IMR-90 (cell line): Measurements from ENCODE around the gene OR6T1. TPM values are rescaled to one million over a fixed set of nuclear protein-coding genes. Genes with fewer than 3 reads are reported as not detected.

Experiments
- ATAC-seq: fragments of 200-7000 bp; cut with Tn5 transposase; 2 replicates; pipeline ENCODE4 v1.9.1; 2020; ENCODE audit warnings: low read depth, mild to moderate bottlenecking, moderate library complexity
- BruUV-seq: library from RNA; stranded (reverse); fragments of 400-500 nt; replicated peaks from 2 replicates; lab custom pipeline; 2021; lab: Mats Ljungman, UMichigan
- CTCF ChIA-PET: fragments of 300-600 bp; formaldehyde crosslinking; extraction: SDS; loops from one replicate; lab custom pipeline; 2021; ENCODE audit warnings: antibody characterized with exemption; lab: Yijun Ruan, JAX
- POLR2A ChIA-PET: fragments of 300-600 bp; sonication (Branson Sonifier 250); formaldehyde crosslinking; loops from one replicate; lab custom pipeline; 2022; ENCODE audit warnings: antibody characterized with exemption; ENCODE audit not compliant: unreplicated experiment; lab: Charles Lee
- DNase-seq: peaks from one replicate; pipeline ENCODE4 v3.0.0; 2013
- H2AFZ ChIP-seq: replicated peaks from 2 replicates; pipeline ENCODE3; 2013; ENCODE audit warnings: low read length, mild to moderate bottlenecking; ENCODE audit not compliant: poor library complexity
- H2AK5ac ChIP-seq: 2 replicates; pipeline ENCODE4 v1.6.1; 2013; ENCODE audit warnings: low read depth, low read length, inconsistent platforms
- H2AK9ac ChIP-seq: replicated peaks from 2 replicates; pipeline ENCODE3; 2013; ENCODE audit warnings: mild to moderate bottlenecking, low read depth, low read length, moderate library complexity; ENCODE audit not compliant: poor library complexity
- H2BK120ac ChIP-seq: 2 replicates; pipeline ENCODE4 v1.6.1; 2013; ENCODE audit warnings: low read depth, low read length, inconsistent platforms
- H2BK15ac ChIP-seq: 3 replicates; pipeline ENCODE4 v1.6.1; 2013; ENCODE audit warnings: low read depth, low read length, inconsistent platforms
- H2BK20ac ChIP-seq: 2 replicates; pipeline ENCODE4 v1.6.1; 2013; ENCODE audit warnings: low read depth, mild to moderate bottlenecking, inconsistent platforms, low read length, moderate library complexity
- H2BK5ac ChIP-seq: 2 replicates; pipeline ENCODE4 v1.6.1; 2013; ENCODE audit warnings: mild to moderate bottlenecking, low read depth, low read length, inconsistent platforms; ENCODE audit not compliant: poor library complexity, severe bottlenecking
- H3K14ac ChIP-seq: replicated peaks from 2 replicates; pipeline ENCODE4 v1.6.1; 2013; ENCODE audit warnings: low read depth, low read length, inconsistent platforms
- H3K18ac ChIP-seq: 2 replicates; pipeline ENCODE4 v1.6.1; 2013; ENCODE audit warnings: low read depth, low read length, control low read depth
- H3K23ac ChIP-seq: 2 replicates; pipeline ENCODE4 v1.6.1; 2013; ENCODE audit warnings: low read depth, low read length, inconsistent platforms
- H3K27ac ChIP-seq: 2 replicates; pipeline ENCODE4 v1.5.1; 2013; ENCODE audit warnings: mild to moderate bottlenecking, control low read depth, low read length; ENCODE audit not compliant: insufficient read depth
- H3K27me3 ChIP-seq: 2 replicates; pipeline ENCODE4 v1.6.1; 2013; ENCODE audit warnings: low read length; ENCODE audit not compliant: control insufficient read depth, insufficient read depth
- H3K36me3 ChIP-seq: 2 replicates; pipeline ENCODE4 v1.6.1; 2013; ENCODE audit warnings: low read length, mixed read lengths; ENCODE audit not compliant: control insufficient read depth, insufficient read depth
- H3K4ac ChIP-seq: 2 replicates; pipeline ENCODE4 v1.6.1; 2013; ENCODE audit warnings: low read depth, low read length, inconsistent platforms
- H3K4me1 ChIP-seq: 2 replicates; pipeline ENCODE4 v1.6.1; 2013; ENCODE audit warnings: low read length, mixed read lengths; ENCODE audit not compliant: control insufficient read depth, insufficient read depth
- H3K4me2 ChIP-seq: 2 replicates; pipeline ENCODE4 v1.6.1; 2013; ENCODE audit warnings: low read depth, mild to moderate bottlenecking, control low read depth, low read length, moderate library complexity
- H3K4me3 ChIP-seq: 2 replicates; pipeline ENCODE4 v1.5.1; 2013; ENCODE audit warnings: low read depth, mild to moderate bottlenecking, control low read depth, low read length, moderate library complexity; ENCODE audit not compliant: insufficient read depth
- H3K56ac ChIP-seq: 2 replicates; pipeline ENCODE4 v1.6.1; 2013; ENCODE audit warnings: low read length, inconsistent platforms; ENCODE audit not compliant: insufficient read depth; ENCODE audit errors: extremely low read depth
- H3K79me1 ChIP-seq, 2 experiments: 2 replicates each; pipeline ENCODE4 v1.6.1; 2013; ENCODE audit warnings: low read length in 2 of 2, inconsistent platforms in 1 of 2, low read depth in 1 of 2
- H3K9ac ChIP-seq: 2 replicates; pipeline ENCODE4 v1.6.1; 2013; ENCODE audit warnings: low read depth, low read length, control low read depth
- H3K9me1 ChIP-seq: 2 replicates; pipeline ENCODE4 v1.6.1; 2013; ENCODE audit warnings: low read length, inconsistent platforms; ENCODE audit not compliant: insufficient read depth
- H3K9me3 ChIP-seq: 2 replicates; pipeline ENCODE4 v1.6.1; 2013; ENCODE audit warnings: low read length; ENCODE audit not compliant: control insufficient read depth, insufficient read depth
- H4K20me1 ChIP-seq: 2 replicates; pipeline ENCODE4 v1.6.1; 2013; ENCODE audit warnings: low read length, inconsistent platforms; ENCODE audit not compliant: insufficient read depth
- H4K5ac ChIP-seq: 2 replicates; pipeline ENCODE4 v1.6.1; 2013; ENCODE audit warnings: mild to moderate bottlenecking, low read depth, low read length, control low read depth
- H4K8ac ChIP-seq, 2 experiments: 2 replicates each; pipeline ENCODE4 v1.6.1; 2013; ENCODE audit warnings: low read depth in 2 of 2, low read length in 2 of 2, control low read depth in 1 of 2, inconsistent platforms in 1 of 2
- H4K91ac ChIP-seq: 2 replicates; pipeline ENCODE4 v1.6.1; 2013; ENCODE audit warnings: low read depth, low read length, inconsistent platforms; ENCODE audit not compliant: insufficient read depth
- BHLHE40 ChIP-seq: fragments of 150-350 bp; IDR thresholded peaks from 2 replicates; pipeline ENCODE4 v1.6.1; 2016; ENCODE audit warnings: mild to moderate bottlenecking, low read depth, low read length
- CEBPB ChIP-seq: IDR thresholded peaks from 2 replicates; pipeline ENCODE4 v1.6.1; 2012; ENCODE audit warnings: low read depth, low read length, improper control_type of control experiment
- CHD1 ChIP-seq: IDR thresholded peaks from 2 replicates; pipeline ENCODE4 v1.6.1; 2012; ENCODE audit warnings: low read depth, low read length, improper control_type of control experiment
- ELK1 ChIP-seq: fragments of 150-350 bp; IDR thresholded peaks from 2 replicates; pipeline ENCODE4 v1.6.1; 2016; ENCODE audit warnings: low read depth, mild to moderate bottlenecking, low read length, moderate library complexity, borderline replicate concordance
- FOS ChIP-seq: fragments of 150-350 bp; IDR thresholded peaks from 2 replicates; pipeline ENCODE4 v1.6.1; 2016; ENCODE audit warnings: low read depth, low read length
- MAZ ChIP-seq: IDR thresholded peaks from 2 replicates; pipeline ENCODE4 v1.6.1; 2012; ENCODE audit warnings: low read depth, mild to moderate bottlenecking, low read length, improper control_type of control experiment, moderate library complexity, borderline replicate concordance
- MXI1 ChIP-seq: IDR thresholded peaks from 2 replicates; pipeline ENCODE4 v1.6.1; 2012; ENCODE audit warnings: low read depth, mild to moderate bottlenecking, low read length, moderate library complexity, borderline replicate concordance
- NFE2L2 ChIP-seq: fragments of 150-350 bp; IDR thresholded peaks from 2 replicates; pipeline ENCODE4 v1.6.1; 2016; ENCODE audit warnings: low read depth, mild to moderate bottlenecking, low read length
- POLR2A ChIP-seq: IDR thresholded peaks from 2 replicates; pipeline ENCODE4 v1.6.1; 2012; ENCODE audit warnings: mild to moderate bottlenecking, low read depth, low read length
- RAD21 ChIP-seq: IDR thresholded peaks from 2 replicates; pipeline ENCODE4 v1.6.1; 2012; ENCODE audit warnings: low read length, improper control_type of control experiment
- RCOR1 ChIP-seq: IDR thresholded peaks from 2 replicates; pipeline ENCODE4 v1.6.1; 2012; ENCODE audit warnings: mild to moderate bottlenecking, low read length, improper control_type of control experiment; ENCODE audit not compliant: insufficient replicate concordance
- RFX5 ChIP-seq: IDR thresholded peaks from 2 replicates; pipeline ENCODE4 v1.8.0; 2012; ENCODE audit warnings: low read depth, mild to moderate bottlenecking, low read length, moderate library complexity
- SMC3 ChIP-seq: fragments of 150-350 bp; IDR thresholded peaks from 2 replicates; pipeline ENCODE4 v1.6.1; 2016; ENCODE audit warnings: low read depth, mild to moderate bottlenecking, antibody characterized with exemption, low read length, moderate library complexity
- WGBS, 2 experiments: methylation state at CpG; one replicate each; pipeline versions ENCODE4 v1.1.5 to v1.1.7; 2013; ENCODE audit warnings: missing lambda C conversion rate in 2 of 2; ENCODE audit not compliant: insufficient read length in 1 of 2; ENCODE audit errors: extremely low coverage in 2 of 2; 5-methylcytosine and 5-hydroxymethylcytosine counted together
- dilution Hi-C: fragments of 300-500 bp; cut with HindIII; formaldehyde crosslinking; loops from one replicate; pipeline ENCODE4 v1.14.3; 2018; ENCODE audit warnings: low sequenced_read_pairs; ENCODE audit not compliant: unreplicated experiment
- in situ Hi-C: fragments of 300-500 bp; cut with MboI; formaldehyde crosslinking; loops from 3 replicates; pipeline ENCODE4 v1.14.3; 2019; ENCODE audit warnings: low sequenced_read_pairs, inconsistent platforms, mixed read lengths
- intact Hi-C: fragments of 100-400 bp; cut with micrococcal nuclease; formaldehyde crosslinking; loops from 2 replicates; pipeline ENCODE4 v1.10.0; 2022
- polyA plus RNA-seq, 3 experiments: library from polyadenylated mRNA; depleted of rRNA; stranded (reverse); fragments of >200 nt; gene quantifications; 2 replicates each; pipeline ENCODE4 v1.2.3, GENCODE V29; 2012; ENCODE audit warnings: low replicate concordance in 1 of 3
- total RNA-seq: library from RNA; depleted of rRNA; stranded (reverse); fragments of >200 nt; gene quantifications from 2 replicates; pipeline ENCODE4 v1.2.3, GENCODE V29; 2012
- TF ChIP-seq, protein P1 (sequence below): fragments of 150-350 bp; IDR thresholded peaks from 2 replicates; pipeline ENCODE4 v1.6.1; 2017; ENCODE audit warnings: mild to moderate bottlenecking, antibody characterized with exemption, low read length, low read depth
- TF ChIP-seq, protein P2 (sequence below): conservative IDR thresholded peaks from 2 replicates; pipeline ENCODE4 v1.5.1; 2012; ENCODE audit warnings: mild to moderate bottlenecking, low read depth, low read length, improper control_type of control experiment

OR6T1 gene
- total and polyA plus RNA-seq, 2 of the 4 experiments (the other 2 are of a cell fraction) = not detected

DNA sequence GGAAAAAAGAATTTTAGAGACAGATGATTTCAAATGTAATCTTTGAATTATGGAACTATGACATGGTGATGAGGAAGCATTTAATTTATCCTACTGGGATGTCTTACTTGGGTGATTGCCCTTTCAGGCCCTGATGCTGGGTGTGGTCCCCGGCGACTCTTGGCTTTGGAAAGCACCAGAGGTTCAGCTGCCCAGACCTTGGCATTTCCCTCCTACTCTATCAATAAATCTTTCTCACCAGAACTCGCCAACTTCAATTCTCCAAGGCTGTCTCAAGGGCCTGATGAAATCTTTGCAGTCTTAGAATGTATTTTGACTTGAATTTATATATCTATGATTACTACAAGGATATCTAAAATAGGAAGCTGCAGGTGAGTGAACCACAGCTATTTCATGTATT is 22.7 kb downstream of the OR6T1 start:
- TF ChIP-seq POLR2A = no peak
- no peak for TF ChIP-seq RAD21
- TF ChIP-seq SMC3 = no peak
- TF ChIP-seq FOS = no peak
- TF ChIP-seq, protein P1, sequence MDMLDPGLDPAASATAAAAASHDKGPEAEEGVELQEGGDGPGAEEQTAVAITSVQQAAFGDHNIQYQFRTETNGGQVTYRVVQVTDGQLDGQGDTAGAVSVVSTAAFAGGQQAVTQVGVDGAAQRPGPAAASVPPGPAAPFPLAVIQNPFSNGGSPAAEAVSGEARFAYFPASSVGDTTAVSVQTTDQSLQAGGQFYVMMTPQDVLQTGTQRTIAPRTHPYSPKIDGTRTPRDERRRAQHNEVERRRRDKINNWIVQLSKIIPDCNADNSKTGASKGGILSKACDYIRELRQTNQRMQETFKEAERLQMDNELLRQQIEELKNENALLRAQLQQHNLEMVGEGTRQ = no peak
- no peak for TF ChIP-seq ELK1
- TF ChIP-seq RFX5 = no peak
- no peak for TF ChIP-seq CHD1
- no peak for TF ChIP-seq RCOR1
- TF ChIP-seq MAZ = no peak
- no peak for TF ChIP-seq MXI1
- no peak for TF ChIP-seq CEBPB
- TF ChIP-seq BHLHE40 = no peak
- no peak for TF ChIP-seq NFE2L2
- TF ChIP-seq, protein P2, sequence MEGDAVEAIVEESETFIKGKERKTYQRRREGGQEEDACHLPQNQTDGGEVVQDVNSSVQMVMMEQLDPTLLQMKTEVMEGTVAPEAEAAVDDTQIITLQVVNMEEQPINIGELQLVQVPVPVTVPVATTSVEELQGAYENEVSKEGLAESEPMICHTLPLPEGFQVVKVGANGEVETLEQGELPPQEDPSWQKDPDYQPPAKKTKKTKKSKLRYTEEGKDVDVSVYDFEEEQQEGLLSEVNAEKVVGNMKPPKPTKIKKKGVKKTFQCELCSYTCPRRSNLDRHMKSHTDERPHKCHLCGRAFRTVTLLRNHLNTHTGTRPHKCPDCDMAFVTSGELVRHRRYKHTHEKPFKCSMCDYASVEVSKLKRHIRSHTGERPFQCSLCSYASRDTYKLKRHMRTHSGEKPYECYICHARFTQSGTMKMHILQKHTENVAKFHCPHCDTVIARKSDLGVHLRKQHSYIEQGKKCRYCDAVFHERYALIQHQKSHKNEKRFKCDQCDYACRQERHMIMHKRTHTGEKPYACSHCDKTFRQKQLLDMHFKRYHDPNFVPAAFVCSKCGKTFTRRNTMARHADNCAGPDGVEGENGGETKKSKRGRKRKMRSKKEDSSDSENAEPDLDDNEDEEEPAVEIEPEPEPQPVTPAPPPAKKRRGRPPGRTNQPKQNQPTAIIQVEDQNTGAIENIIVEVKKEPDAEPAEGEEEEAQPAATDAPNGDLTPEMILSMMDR = no peak
- WGBS, 2 experiments = no CpG with 5 or more reads among the region's 3 CpGs
- Histone ChIP-seq H3K9me3 (no peaks in the 10 kb centered on the region), H2BK15ac (no peak overlapping the region), H4K20me1 (no peaks in the 10 kb centered on the region), H3K4me1 (no peaks in the 10 kb centered on the region), H4K5ac (no peak overlapping the region), H2AK9ac (no peak overlapping the region), H3K23ac (no peak overlapping the region), H3K27ac (no peak overlapping the region), H3K79me1 (no peaks in the 10 kb centered on the region), H2BK5ac (no peak overlapping the region), H2AFZ (no peak overlapping the region), H3K9ac (no peak overlapping the region), H2BK120ac (no peak overlapping the region), H3K36me3 (no peaks in the 10 kb centered on the region), H4K8ac (no peak overlapping the region), H3K4me2 (no peak overlapping the region), H4K91ac (no peak overlapping the region), H3K4me3 (no peak overlapping the region), H2AK5ac (no peak overlapping the region), H3K14ac (no peak overlapping the region), H3K56ac (no peak overlapping the region), H3K27me3 (no peaks in the 10 kb centered on the region), H3K9me1 (no peaks in the 10 kb centered on the region), H3K18ac (no peak overlapping the region), H3K4ac (no peak overlapping the region), H2BK20ac (no peak overlapping the region)
- ChIA-PET POLR2A (no interaction called here), CTCF (interaction anchor here (0.5 kb wide), 1 partner anchor 1423 kb away, joined by 6 read pairs; no protein-coding TSS in a partner anchor)
- no TSS peak for BruUV-seq
- DNase-seq (no peak), ATAC-seq (no peak)
- dilution Hi-C loops = no loop called here
- intact Hi-C loops = no loop called here
- in situ Hi-C loops = no loop called here
